GOT3 (cell line): ENCODE measurements around the gene AGBL1.
"Not testable (repeated sequence)": the region's sequence is repeated elsewhere in the genome, so short reads cannot be mapped to it uniquely, and the experiment has no call there.

ENCODE experiments used
- DNase-seq: peaks from one replicate; lab custom pipeline; 2025; ENCODE audit warnings: mixed read lengths; lab: John Stamatoyannopoulos, UW

The AGBL1 gene

GRCh38 chr15:86942285-86942684 lies 862.6 kb downstream of the AGBL1 start:
- DNase-seq: no peak

- DNase-seq: no peak
Observed at GRCh38 chr15:86948719-86949118, 869.0 kb downstream of the AGBL1 start.

- no peak for DNase-seq
Observed at GRCh38 chr15:86959254-86959653, 879.6 kb downstream of the AGBL1 start.

GRCh38 chr15:86961669-86962068 lies 882.0 kb downstream of the AGBL1 start:
- DNase-seq: no peak

GRCh38 chr15:86964271-86964670 lies 884.6 kb downstream of the AGBL1 start:
- DNase-seq: no peak

GRCh38 chr15:86968244-86968643 lies 888.6 kb downstream of the AGBL1 start:
- no peak for DNase-seq

- no peak for DNase-seq
Observed at GRCh38 chr15:86969364-86969763, 889.7 kb downstream of the AGBL1 start.

- DNase-seq: no peak
Observed at GRCh38 chr15:86973284-86973844, 893.7 kb downstream of the AGBL1 start.

- no peak for DNase-seq
Observed at GRCh38 chr15:86988033-86988432, 908.4 kb downstream of the AGBL1 start.

- no peak for DNase-seq
Observed at GRCh38 chr15:87021751-87022150, 942.1 kb downstream of the AGBL1 start.

- no peak for DNase-seq
Observed at GRCh38 chr15:87031540-87032230, 952.0 kb downstream of the AGBL1 start.

- no peak for DNase-seq
Observed at GRCh38 chr15:87032295-87032694, 952.6 kb downstream of the AGBL1 start.

- no peak for DNase-seq
Observed at GRCh38 chr15:87033056-87033455, 953.4 kb downstream of the AGBL1 start.

- no peak for DNase-seq
Observed at GRCh38 chr15:87034886-87035285, 955.2 kb downstream of the AGBL1 start.

GRCh38 chr15:87038404-87038803 lies 958.7 kb downstream of the AGBL1 start:
- no peak for DNase-seq

- DNase-seq: not testable (repeated sequence)
Observed at GRCh38 chr15:87042619-87043018, 962.9 kb downstream of the AGBL1 start.

- no peak for DNase-seq
Observed at GRCh38 chr15:87045746-87046145, 966.1 kb downstream of the AGBL1 start.

GRCh38 chr15:87047203-87047965 lies 967.7 kb downstream of the AGBL1 start:
- no peak for DNase-seq
